PC-9 (cell line): ENCODE measurements around the gene TMEM17. TPM values are rescaled to one million over a fixed set of nuclear protein-coding genes. Genes with fewer than 3 reads are reported as not detected.
"Not testable (repeated sequence)": the region's sequence is repeated elsewhere in the genome, so short reads cannot be mapped to it uniquely, and the experiment has no call there.

ENCODE experiments used
- BruUV-seq: library from RNA; stranded (reverse); fragments of 400-500 nt; replicated peaks from 2 replicates; lab custom pipeline; 2021; lab: Mats Ljungman, UMichigan
- CTCF ChIA-PET: fragments of 300-600 bp; sonication (Branson Sonifier 250); formaldehyde crosslinking; loops from one replicate; lab custom pipeline; 2022; ENCODE audit warnings: antibody characterized with exemption; lab: Charles Lee
- POLR2A ChIA-PET: fragments of 300-600 bp; sonication (Branson Sonifier 250); formaldehyde crosslinking; loops from one replicate; lab custom pipeline; 2022; ENCODE audit warnings: antibody characterized with exemption; ENCODE audit not compliant: unreplicated experiment; lab: Charles Lee
- DNase-seq, 2 experiments: peaks; one replicate each; pipeline versions ENCODE4 v3.0.0 to v3.0.0-alpha.2; 2015 to 2022; ENCODE audit warnings: mixed read lengths in 1 of 2
- H2AFZ ChIP-seq: fragments of 200-600 bp; sonication (generic); 2 replicates; pipeline ENCODE4 v1.8.1; 2017; ENCODE audit warnings: antibody characterized with exemption
- H3F3A ChIP-seq: fragments of 200-600 bp; sonication (generic); 2 replicates; pipeline ENCODE4 v1.8.1; 2017; ENCODE audit warnings: antibody characterized with exemption, mild to moderate bottlenecking, low read depth; ENCODE audit not compliant: insufficient read depth
- H3K27ac ChIP-seq: fragments of 200-600 bp; sonication (generic); 2 replicates; pipeline ENCODE4 v1.6.1; 2016; ENCODE audit warnings: mixed run types
- H3K27me3 ChIP-seq: fragments of 200-600 bp; sonication (generic); 2 replicates; pipeline ENCODE4 v1.6.1; 2016; ENCODE audit warnings: low read depth, mixed run types; ENCODE audit not compliant: insufficient read depth
- H3K36me3 ChIP-seq: fragments of 200-600 bp; sonication (generic); 2 replicates; pipeline ENCODE4 v1.6.1; 2016; ENCODE audit warnings: low read depth, mixed run types
- H3K4me1 ChIP-seq: fragments of 200-600 bp; sonication (generic); replicated peaks from 2 replicates; pipeline ENCODE4 v1.6.1; 2016; ENCODE audit warnings: mixed run types; ENCODE audit not compliant: insufficient read depth
- H3K4me2 ChIP-seq: fragments of 200-600 bp; sonication (generic); 2 replicates; pipeline ENCODE4 v1.6.1; 2017; ENCODE audit warnings: mixed run types
- H3K4me3 ChIP-seq: fragments of 200-600 bp; sonication (generic); 2 replicates; pipeline ENCODE4 v1.6.1; 2016; ENCODE audit warnings: mixed run types
- H3K79me2 ChIP-seq: fragments of 200-600 bp; sonication (generic); 2 replicates; pipeline ENCODE4 v1.6.1; 2017; ENCODE audit warnings: low read depth, mixed run types
- H3K9me2 ChIP-seq: fragments of 200-600 bp; sonication (generic); 2 replicates; pipeline ENCODE4 v1.8.1; 2017; ENCODE audit warnings: mild to moderate bottlenecking; ENCODE audit not compliant: insufficient read depth
- H3K9me3 ChIP-seq: fragments of 200-600 bp; sonication (generic); 2 replicates; pipeline ENCODE4 v1.8.1; 2016; ENCODE audit warnings: low read depth; ENCODE audit not compliant: insufficient read depth
- H4K20me1 ChIP-seq: fragments of 200-600 bp; sonication (generic); 2 replicates; pipeline ENCODE4 v1.8.1; 2017; ENCODE audit not compliant: insufficient read depth
- CTCF ChIP-seq: fragments of 200-600 bp; sonication (generic); conservative IDR thresholded peaks from 2 replicates; pipeline ENCODE4 v1.6.1; 2017; ENCODE audit warnings: mixed run types, antibody characterized with exemption, mild to moderate bottlenecking, moderate library complexity
- EZH2 ChIP-seq: fragments of 200-600 bp; sonication (generic); IDR thresholded peaks from 2 replicates; pipeline ENCODE4 v1.8.0; 2017; ENCODE audit warnings: antibody characterized with exemption, low read depth
- intact Hi-C: fragments of 100-400 bp; cut with micrococcal nuclease; formaldehyde crosslinking; loops from one replicate; pipeline ENCODE4 v1.10.0; 2022; ENCODE audit not compliant: unreplicated experiment
- total RNA-seq: library from RNA; stranded (reverse); gene quantifications from 2 replicates; pipeline ENCODE4 v1.2.3, GENCODE V29; 2021

The TMEM17 gene
- total RNA-seq, 1 experiment from 2014 or later = 11.0 TPM

- H4K20me1 ChIP-seq = no peaks in the 10 kb centered on the region
- H3K9me2 ChIP-seq = no peaks in the 10 kb centered on the region
- ChIA-PET POLR2A (no interaction called here), CTCF (no interaction called here)
- intact Hi-C loops = no loop called here
- TF ChIP-seq CTCF (no peak), EZH2 (no peak)
- no peaks in the 10 kb centered on the region for H3K4me1 ChIP-seq
- no peaks in the 10 kb centered on the region for H3K27me3 ChIP-seq
- BruUV-seq = no TSS peak
- no peak overlapping the region for H3K4me3 ChIP-seq
- H3F3A ChIP-seq = no peaks in the 10 kb centered on the region
- no peaks in the 10 kb centered on the region for H3K79me2 ChIP-seq
- H3K4me2 ChIP-seq = no peak overlapping the region
- H2AFZ ChIP-seq = no peak overlapping the region
- H3K9me3 ChIP-seq = no peaks in the 10 kb centered on the region
- no peak for DNase-seq
- no peaks in the 10 kb centered on the region for H3K36me3 ChIP-seq
- no peak overlapping the region for H3K27ac ChIP-seq
These were observed 19.7 kb upstream of the TMEM17 start for GRCh38 chr2:62525549-62526269.

- TF ChIP-seq CTCF (no peak), EZH2 (no peak)
- Histone ChIP-seq H3K79me2 (no peaks in the 10 kb centered on the region), H3K4me2 (no peak overlapping the region), H3K4me3 (no peak overlapping the region), H3K9me2 (no peaks in the 10 kb centered on the region), H3K36me3 (no peaks in the 10 kb centered on the region), H3K27ac (no peak overlapping the region), H4K20me1 (no peaks in the 10 kb centered on the region), H3K4me1 (no peaks in the 10 kb centered on the region), H3K9me3 (no peaks in the 10 kb centered on the region; the same call in 1 of the 2 replicates), H3K27me3 (no peaks in the 10 kb centered on the region), H3F3A (no peaks in the 10 kb centered on the region), H2AFZ (no peak overlapping the region)
- POLR2A ChIA-PET = no interaction called here
- no TSS peak for BruUV-seq
- CTCF ChIA-PET = no interaction called here
- no peak for DNase-seq
- intact Hi-C loops = no loop called here
These were observed 18.4 kb upstream of the TMEM17 start for GRCh38 chr2:62524293-62524941.

GRCh38 chr2:62521061-62521460 is 15.1 kb upstream of the TMEM17 start:
- H3K4me1 ChIP-seq, H3K36me3 ChIP-seq, CTCF ChIA-PET, H4K20me1 ChIP-seq, H3K4me2 ChIP-seq, intact Hi-C loops, H3K4me3 ChIP-seq, H3K27ac ChIP-seq, BruUV-seq, H3K79me2 ChIP-seq, H3F3A ChIP-seq, H3K9me2 ChIP-seq, H3K27me3 ChIP-seq, H2AFZ ChIP-seq, DNase-seq, POLR2A ChIA-PET: not testable (repeated sequence)
- H3K9me3 ChIP-seq = peaks cover 11% of the 10 kb centered on the region
